OCI-LY1 (cell line): ENCODE results near the gene DNAAF9.

Experiments
- CTCF ChIP-seq: fragments of 200-600 bp; sonication (generic), shearing (Covaris generic); IDR thresholded peaks from 2 replicates; pipeline ENCODE4 v1.5.1; 2017; ENCODE audit warnings: mild to moderate bottlenecking, antibody characterized with exemption, low read length, moderate library complexity, mixed read lengths
- EZH2 ChIP-seq: fragments of 200-600 bp; sonication (generic), shearing (Covaris generic); IDR thresholded peaks from 2 replicates; pipeline ENCODE4 v1.8.0; 2017; ENCODE audit warnings: borderline replicate concordance, mixed run types, mild to moderate bottlenecking, antibody characterized with exemption, low read length, moderate library complexity, mixed read lengths

GRCh38 chr20:3406481-3407039 is 909 bp downstream of the DNAAF9 start:
- TF ChIP-seq CTCF = no peak
- TF ChIP-seq EZH2 = no peak
